IMR-90 (cell line): ENCODE results near the gene PDZD7. TPM values are rescaled to one million over a fixed set of nuclear protein-coding genes. Genes with fewer than 3 reads are reported as not detected.

ENCODE experiments used
- ATAC-seq: fragments of 200-7000 bp; cut with Tn5 transposase; 2 replicates; pipeline ENCODE4 v1.9.1; 2020; ENCODE audit warnings: low read depth, mild to moderate bottlenecking, moderate library complexity
- BruUV-seq: library from RNA; stranded (reverse); fragments of 400-500 nt; replicated peaks from 2 replicates; lab custom pipeline; 2021; lab: Mats Ljungman, UMichigan
- CTCF ChIA-PET: fragments of 300-600 bp; formaldehyde crosslinking; extraction: SDS; loops from one replicate; lab custom pipeline; 2021; ENCODE audit warnings: antibody characterized with exemption; lab: Yijun Ruan, JAX
- POLR2A ChIA-PET: fragments of 300-600 bp; sonication (Branson Sonifier 250); formaldehyde crosslinking; loops from one replicate; lab custom pipeline; 2022; ENCODE audit warnings: antibody characterized with exemption; ENCODE audit not compliant: unreplicated experiment; lab: Charles Lee
- DNase-seq: peaks from one replicate; pipeline ENCODE4 v3.0.0; 2013
- H2AFZ ChIP-seq: replicated peaks from 2 replicates; pipeline ENCODE3; 2013; ENCODE audit warnings: low read length, mild to moderate bottlenecking; ENCODE audit not compliant: poor library complexity
- H2AK5ac ChIP-seq: 2 replicates; pipeline ENCODE4 v1.6.1; 2013; ENCODE audit warnings: low read depth, low read length, inconsistent platforms
- H2AK9ac ChIP-seq: replicated peaks from 2 replicates; pipeline ENCODE3; 2013; ENCODE audit warnings: mild to moderate bottlenecking, low read depth, low read length, moderate library complexity; ENCODE audit not compliant: poor library complexity
- H2BK120ac ChIP-seq: 2 replicates; pipeline ENCODE4 v1.6.1; 2013; ENCODE audit warnings: low read depth, low read length, inconsistent platforms
- H2BK15ac ChIP-seq: 3 replicates; pipeline ENCODE4 v1.6.1; 2013; ENCODE audit warnings: low read depth, low read length, inconsistent platforms
- H2BK20ac ChIP-seq: 2 replicates; pipeline ENCODE4 v1.6.1; 2013; ENCODE audit warnings: low read depth, mild to moderate bottlenecking, inconsistent platforms, low read length, moderate library complexity
- H2BK5ac ChIP-seq: 2 replicates; pipeline ENCODE4 v1.6.1; 2013; ENCODE audit warnings: mild to moderate bottlenecking, low read depth, low read length, inconsistent platforms; ENCODE audit not compliant: poor library complexity, severe bottlenecking
- H3K14ac ChIP-seq: replicated peaks from 2 replicates; pipeline ENCODE4 v1.6.1; 2013; ENCODE audit warnings: low read depth, low read length, inconsistent platforms
- H3K18ac ChIP-seq: 2 replicates; pipeline ENCODE4 v1.6.1; 2013; ENCODE audit warnings: low read depth, low read length, control low read depth
- H3K23ac ChIP-seq: 2 replicates; pipeline ENCODE4 v1.6.1; 2013; ENCODE audit warnings: low read depth, low read length, inconsistent platforms
- H3K27ac ChIP-seq: 2 replicates; pipeline ENCODE4 v1.5.1; 2013; ENCODE audit warnings: mild to moderate bottlenecking, control low read depth, low read length; ENCODE audit not compliant: insufficient read depth
- H3K27me3 ChIP-seq: 2 replicates; pipeline ENCODE4 v1.6.1; 2013; ENCODE audit warnings: low read length; ENCODE audit not compliant: control insufficient read depth, insufficient read depth
- H3K36me3 ChIP-seq: 2 replicates; pipeline ENCODE4 v1.6.1; 2013; ENCODE audit warnings: low read length, mixed read lengths; ENCODE audit not compliant: control insufficient read depth, insufficient read depth
- H3K4ac ChIP-seq: 2 replicates; pipeline ENCODE4 v1.6.1; 2013; ENCODE audit warnings: low read depth, low read length, inconsistent platforms
- H3K4me1 ChIP-seq: 2 replicates; pipeline ENCODE4 v1.6.1; 2013; ENCODE audit warnings: low read length, mixed read lengths; ENCODE audit not compliant: control insufficient read depth, insufficient read depth
- H3K4me2 ChIP-seq: 2 replicates; pipeline ENCODE4 v1.6.1; 2013; ENCODE audit warnings: low read depth, mild to moderate bottlenecking, control low read depth, low read length, moderate library complexity
- H3K4me3 ChIP-seq: 2 replicates; pipeline ENCODE4 v1.5.1; 2013; ENCODE audit warnings: low read depth, mild to moderate bottlenecking, control low read depth, low read length, moderate library complexity; ENCODE audit not compliant: insufficient read depth
- H3K56ac ChIP-seq: 2 replicates; pipeline ENCODE4 v1.6.1; 2013; ENCODE audit warnings: low read length, inconsistent platforms; ENCODE audit not compliant: insufficient read depth; ENCODE audit errors: extremely low read depth
- H3K79me1 ChIP-seq, 2 experiments: 2 replicates each; pipeline ENCODE4 v1.6.1; 2013; ENCODE audit warnings: low read length in 2 of 2, inconsistent platforms in 1 of 2, low read depth in 1 of 2
- H3K9ac ChIP-seq: 2 replicates; pipeline ENCODE4 v1.6.1; 2013; ENCODE audit warnings: low read depth, low read length, control low read depth
- H3K9me1 ChIP-seq: 2 replicates; pipeline ENCODE4 v1.6.1; 2013; ENCODE audit warnings: low read length, inconsistent platforms; ENCODE audit not compliant: insufficient read depth
- H3K9me3 ChIP-seq: 2 replicates; pipeline ENCODE4 v1.6.1; 2013; ENCODE audit warnings: low read length; ENCODE audit not compliant: control insufficient read depth, insufficient read depth
- H4K20me1 ChIP-seq: 2 replicates; pipeline ENCODE4 v1.6.1; 2013; ENCODE audit warnings: low read length, inconsistent platforms; ENCODE audit not compliant: insufficient read depth
- H4K5ac ChIP-seq: 2 replicates; pipeline ENCODE4 v1.6.1; 2013; ENCODE audit warnings: mild to moderate bottlenecking, low read depth, low read length, control low read depth
- H4K8ac ChIP-seq, 2 experiments: 2 replicates each; pipeline ENCODE4 v1.6.1; 2013; ENCODE audit warnings: low read depth in 2 of 2, low read length in 2 of 2, control low read depth in 1 of 2, inconsistent platforms in 1 of 2
- H4K91ac ChIP-seq: 2 replicates; pipeline ENCODE4 v1.6.1; 2013; ENCODE audit warnings: low read depth, low read length, inconsistent platforms; ENCODE audit not compliant: insufficient read depth
- BHLHE40 ChIP-seq: fragments of 150-350 bp; IDR thresholded peaks from 2 replicates; pipeline ENCODE4 v1.6.1; 2016; ENCODE audit warnings: mild to moderate bottlenecking, low read depth, low read length
- CEBPB ChIP-seq: IDR thresholded peaks from 2 replicates; pipeline ENCODE4 v1.6.1; 2012; ENCODE audit warnings: low read depth, low read length, improper control_type of control experiment
- CHD1 ChIP-seq: IDR thresholded peaks from 2 replicates; pipeline ENCODE4 v1.6.1; 2012; ENCODE audit warnings: low read depth, low read length, improper control_type of control experiment
- FOS ChIP-seq: fragments of 150-350 bp; IDR thresholded peaks from 2 replicates; pipeline ENCODE4 v1.6.1; 2016; ENCODE audit warnings: low read depth, low read length
- MAFK ChIP-seq: IDR thresholded peaks from 2 replicates; pipeline ENCODE4 v1.6.1; 2012; ENCODE audit warnings: low read depth, low read length, improper control_type of control experiment
- MAZ ChIP-seq: IDR thresholded peaks from 2 replicates; pipeline ENCODE4 v1.6.1; 2012; ENCODE audit warnings: low read depth, mild to moderate bottlenecking, low read length, improper control_type of control experiment, moderate library complexity, borderline replicate concordance
- MXI1 ChIP-seq: IDR thresholded peaks from 2 replicates; pipeline ENCODE4 v1.6.1; 2012; ENCODE audit warnings: low read depth, mild to moderate bottlenecking, low read length, moderate library complexity, borderline replicate concordance
- NFE2L2 ChIP-seq: fragments of 150-350 bp; IDR thresholded peaks from 2 replicates; pipeline ENCODE4 v1.6.1; 2016; ENCODE audit warnings: low read depth, mild to moderate bottlenecking, low read length
- POLR2A ChIP-seq: IDR thresholded peaks from 2 replicates; pipeline ENCODE4 v1.6.1; 2012; ENCODE audit warnings: mild to moderate bottlenecking, low read depth, low read length
- RAD21 ChIP-seq: IDR thresholded peaks from 2 replicates; pipeline ENCODE4 v1.6.1; 2012; ENCODE audit warnings: low read length, improper control_type of control experiment
- RCOR1 ChIP-seq: IDR thresholded peaks from 2 replicates; pipeline ENCODE4 v1.6.1; 2012; ENCODE audit warnings: mild to moderate bottlenecking, low read length, improper control_type of control experiment; ENCODE audit not compliant: insufficient replicate concordance
- RFX5 ChIP-seq: IDR thresholded peaks from 2 replicates; pipeline ENCODE4 v1.8.0; 2012; ENCODE audit warnings: low read depth, mild to moderate bottlenecking, low read length, moderate library complexity
- WGBS, 2 experiments: methylation state at CpG; one replicate each; pipeline versions ENCODE4 v1.1.5 to v1.1.7; 2013; ENCODE audit warnings: missing lambda C conversion rate in 2 of 2; ENCODE audit not compliant: insufficient read length in 1 of 2; ENCODE audit errors: extremely low coverage in 2 of 2; 5-methylcytosine and 5-hydroxymethylcytosine counted together
- dilution Hi-C: fragments of 300-500 bp; cut with HindIII; formaldehyde crosslinking; loops from one replicate; pipeline ENCODE4 v1.14.3; 2018; ENCODE audit warnings: low sequenced_read_pairs; ENCODE audit not compliant: unreplicated experiment
- in situ Hi-C: fragments of 300-500 bp; cut with MboI; formaldehyde crosslinking; loops from 3 replicates; pipeline ENCODE4 v1.14.3; 2019; ENCODE audit warnings: low sequenced_read_pairs, inconsistent platforms, mixed read lengths
- intact Hi-C: fragments of 100-400 bp; cut with micrococcal nuclease; formaldehyde crosslinking; loops from 2 replicates; pipeline ENCODE4 v1.10.0; 2022
- polyA plus RNA-seq, 3 experiments: library from polyadenylated mRNA; depleted of rRNA; stranded (reverse); fragments of >200 nt; gene quantifications; 2 replicates each; pipeline ENCODE4 v1.2.3, GENCODE V29; 2012; ENCODE audit warnings: low replicate concordance in 1 of 3
- total RNA-seq: library from RNA; depleted of rRNA; stranded (reverse); fragments of >200 nt; gene quantifications from 2 replicates; pipeline ENCODE4 v1.2.3, GENCODE V29; 2012
- TF ChIP-seq, protein P1 (sequence below): conservative IDR thresholded peaks from 2 replicates; pipeline ENCODE4 v1.5.1; 2012; ENCODE audit warnings: mild to moderate bottlenecking, low read depth, low read length, improper control_type of control experiment
- TF ChIP-seq, protein P2 (sequence below): fragments of 150-350 bp; IDR thresholded peaks from 2 replicates; pipeline ENCODE4 v1.6.1; 2017; ENCODE audit warnings: mild to moderate bottlenecking, antibody characterized with exemption, low read length, low read depth
- TF ChIP-seq, protein P3 (sequence below): fragments of 150-350 bp; IDR thresholded peaks from 2 replicates; pipeline ENCODE4 v1.6.1; 2016; ENCODE audit warnings: low read depth, mild to moderate bottlenecking, low read length, moderate library complexity, borderline replicate concordance

The PDZD7 gene
- total and polyA plus RNA-seq, 2 of the 4 experiments (the other 2 are of a cell fraction), result 0.90 to 1.5 TPM

DNA sequence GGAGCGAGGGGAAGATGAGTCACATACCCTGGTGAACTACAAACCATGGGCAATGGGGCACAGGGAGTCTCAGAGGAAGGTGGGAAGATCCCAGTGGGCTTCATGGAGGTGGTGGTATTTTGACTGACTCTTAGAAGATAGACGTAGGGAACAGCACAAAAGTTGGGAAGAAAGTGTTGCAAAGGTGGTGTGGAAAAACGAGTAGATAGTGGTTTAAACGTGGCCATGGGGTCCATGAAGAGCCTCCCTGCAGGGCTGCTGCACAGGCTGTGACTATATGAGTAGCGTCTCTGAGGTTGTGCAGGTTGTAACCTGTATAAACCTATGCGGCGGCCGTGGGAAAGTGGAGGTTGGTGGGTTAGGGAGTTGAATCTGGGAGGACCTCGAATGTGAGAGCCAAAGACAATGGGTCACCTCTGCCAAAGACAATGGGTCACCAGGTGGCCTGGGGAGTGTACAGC is 17.5 kb downstream of the PDZD7 start:
- no peaks in the 10 kb centered on the region; the same call in 1 of the 2 replicates for H3K27me3 ChIP-seq
- no TSS peak for BruUV-seq
- intact Hi-C loops, result loop anchor here (1.0 to 10.0 kb wide), 3 partner anchors 15 to 449 kb away; no protein-coding TSS in a partner anchor
- H3K9ac ChIP-seq, result no peak overlapping the region
- 0 out of 2 replicates have a peak overlapping the region, but pooled peaks have one; percentile 6 for H3K23ac ChIP-seq
- H3K27ac ChIP-seq, result peak overlapping the region; percentile 22
- H3K4ac ChIP-seq, result peak overlapping the region; percentile 21
- no peaks in the 10 kb centered on the region for H3K9me3 ChIP-seq
- peak overlapping the region; percentile 72 for H2BK5ac ChIP-seq
- H3K4me1 ChIP-seq, result peaks cover 26% of the 10 kb centered on the region
- no peak overlapping the region for H3K14ac ChIP-seq
- 64% methylated on average over 7 of the region's 9 CpGs; no CpG with 5 or more reads in 1 of the 2 experiments for WGBS, 2 experiments
- peak overlapping the region; percentile 5; the same call in 1 of the 2 replicates for H2BK20ac ChIP-seq
- H2BK15ac ChIP-seq, result peak overlapping the region; percentile 4; the same call in 1 of the 3 replicates
- H3K18ac ChIP-seq, result no peak overlapping the region; the same call in 1 of the 2 replicates
- H3K56ac ChIP-seq, result no peak overlapping the region
- ATAC-seq (no peak), DNase-seq (no peak)
- peak overlapping the region; percentile 0 for H2AK9ac ChIP-seq
- ChIA-PET POLR2A (no interaction called here), CTCF (interaction anchor here (1.3 to 6.8 kb wide), 9 partner anchors 8 to 46 kb away, joined by 4 to 48 read pairs (median 9); partner anchors contain the start of genes LZTS2, PDZD7, SEMA4G and SFXN3)
- no peak overlapping the region for H4K5ac ChIP-seq
- peaks cover 17% of the 10 kb centered on the region for H3K9me1 ChIP-seq
- peaks cover 4% of the 10 kb centered on the region; the same call in 1 of the 2 replicates for H4K20me1 ChIP-seq
- H4K8ac ChIP-seq, result peak overlapping the region in 1 of 2 experiments; percentile 4; a peak in 2 of 4 replicates
- H2AK5ac ChIP-seq, result peak overlapping the region; percentile 66; the same call in 1 of the 2 replicates
- H3K4me3 ChIP-seq, result no peak overlapping the region
- H3K4me2 ChIP-seq, result peak overlapping the region; percentile 59
- no peaks in the 10 kb centered on the region for H3K36me3 ChIP-seq
- H2BK120ac ChIP-seq, result peak overlapping the region; percentile 1
- H4K91ac ChIP-seq, result peak overlapping the region; percentile 18; the same call in 1 of the 2 replicates
- in situ Hi-C loops, result no loop called here
- peak overlapping the region; percentile 17 for H2AFZ ChIP-seq
- peaks cover 0 to 15% of the 10 kb centered on the region in 2 experiments; a peak in 1 of 4 replicates for H3K79me1 ChIP-seq
- dilution Hi-C loops, result no loop called here
- no peak for TF ChIP-seq CHD1
- TF ChIP-seq, protein P1, sequence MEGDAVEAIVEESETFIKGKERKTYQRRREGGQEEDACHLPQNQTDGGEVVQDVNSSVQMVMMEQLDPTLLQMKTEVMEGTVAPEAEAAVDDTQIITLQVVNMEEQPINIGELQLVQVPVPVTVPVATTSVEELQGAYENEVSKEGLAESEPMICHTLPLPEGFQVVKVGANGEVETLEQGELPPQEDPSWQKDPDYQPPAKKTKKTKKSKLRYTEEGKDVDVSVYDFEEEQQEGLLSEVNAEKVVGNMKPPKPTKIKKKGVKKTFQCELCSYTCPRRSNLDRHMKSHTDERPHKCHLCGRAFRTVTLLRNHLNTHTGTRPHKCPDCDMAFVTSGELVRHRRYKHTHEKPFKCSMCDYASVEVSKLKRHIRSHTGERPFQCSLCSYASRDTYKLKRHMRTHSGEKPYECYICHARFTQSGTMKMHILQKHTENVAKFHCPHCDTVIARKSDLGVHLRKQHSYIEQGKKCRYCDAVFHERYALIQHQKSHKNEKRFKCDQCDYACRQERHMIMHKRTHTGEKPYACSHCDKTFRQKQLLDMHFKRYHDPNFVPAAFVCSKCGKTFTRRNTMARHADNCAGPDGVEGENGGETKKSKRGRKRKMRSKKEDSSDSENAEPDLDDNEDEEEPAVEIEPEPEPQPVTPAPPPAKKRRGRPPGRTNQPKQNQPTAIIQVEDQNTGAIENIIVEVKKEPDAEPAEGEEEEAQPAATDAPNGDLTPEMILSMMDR, result no peak; the same call in 1 of the 2 replicates
- TF ChIP-seq, protein P2, sequence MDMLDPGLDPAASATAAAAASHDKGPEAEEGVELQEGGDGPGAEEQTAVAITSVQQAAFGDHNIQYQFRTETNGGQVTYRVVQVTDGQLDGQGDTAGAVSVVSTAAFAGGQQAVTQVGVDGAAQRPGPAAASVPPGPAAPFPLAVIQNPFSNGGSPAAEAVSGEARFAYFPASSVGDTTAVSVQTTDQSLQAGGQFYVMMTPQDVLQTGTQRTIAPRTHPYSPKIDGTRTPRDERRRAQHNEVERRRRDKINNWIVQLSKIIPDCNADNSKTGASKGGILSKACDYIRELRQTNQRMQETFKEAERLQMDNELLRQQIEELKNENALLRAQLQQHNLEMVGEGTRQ, result no peak
- TF ChIP-seq POLR2A, result no peak
- TF ChIP-seq, protein P3, sequence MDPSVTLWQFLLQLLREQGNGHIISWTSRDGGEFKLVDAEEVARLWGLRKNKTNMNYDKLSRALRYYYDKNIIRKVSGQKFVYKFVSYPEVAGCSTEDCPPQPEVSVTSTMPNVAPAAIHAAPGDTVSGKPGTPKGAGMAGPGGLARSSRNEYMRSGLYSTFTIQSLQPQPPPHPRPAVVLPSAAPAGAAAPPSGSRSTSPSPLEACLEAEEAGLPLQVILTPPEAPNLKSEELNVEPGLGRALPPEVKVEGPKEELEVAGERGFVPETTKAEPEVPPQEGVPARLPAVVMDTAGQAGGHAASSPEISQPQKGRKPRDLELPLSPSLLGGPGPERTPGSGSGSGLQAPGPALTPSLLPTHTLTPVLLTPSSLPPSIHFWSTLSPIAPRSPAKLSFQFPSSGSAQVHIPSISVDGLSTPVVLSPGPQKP, result no peak
- TF ChIP-seq RFX5, result no peak
- no peak for TF ChIP-seq MAZ
- no peak for TF ChIP-seq FOS
- TF ChIP-seq MAFK, result no peak
- no peak for TF ChIP-seq CEBPB
- no peak for TF ChIP-seq RAD21
- TF ChIP-seq MXI1, result no peak
- no peak for TF ChIP-seq BHLHE40
- no peak for TF ChIP-seq NFE2L2
- no peak for TF ChIP-seq RCOR1
